ENCODE results near the gene PLAGL2.

The PLAGL2 gene

DNA sequence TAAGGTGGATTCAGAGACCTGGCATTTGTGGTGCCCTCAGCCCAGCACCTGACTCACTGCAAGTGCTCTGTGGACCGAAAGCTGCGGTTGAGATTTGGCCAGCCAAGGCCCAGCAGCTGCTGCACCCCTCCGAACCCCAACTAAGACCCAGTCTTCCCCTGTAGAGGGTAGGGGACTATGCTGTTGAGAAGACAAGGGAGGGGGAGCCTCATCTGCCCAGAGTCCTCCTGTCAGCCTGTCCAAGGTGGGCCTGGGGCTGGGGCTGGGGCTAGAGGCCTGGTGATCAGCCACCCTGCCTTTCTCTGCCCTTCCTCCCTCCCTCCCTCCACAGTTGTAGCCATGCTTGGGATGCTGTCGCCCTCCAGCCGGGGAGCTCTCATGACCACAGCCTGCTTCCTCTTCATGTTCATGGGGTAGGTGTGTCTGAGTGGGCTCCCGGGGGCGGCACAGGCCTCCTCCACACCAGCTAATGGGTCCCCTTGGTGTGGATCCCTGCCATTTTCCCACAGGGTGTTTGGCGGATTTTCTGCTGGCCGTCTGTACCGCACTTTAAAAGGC, 57.2 kb downstream of the PLAGL2 start:
- DNase-seq (ENCODE audit: low spot score): no peak

GRCh38 chr20:32149566-32150170, 57.9 kb downstream of the PLAGL2 start:
- DNase-seq (ENCODE audit: low spot score): no peak

DNA sequence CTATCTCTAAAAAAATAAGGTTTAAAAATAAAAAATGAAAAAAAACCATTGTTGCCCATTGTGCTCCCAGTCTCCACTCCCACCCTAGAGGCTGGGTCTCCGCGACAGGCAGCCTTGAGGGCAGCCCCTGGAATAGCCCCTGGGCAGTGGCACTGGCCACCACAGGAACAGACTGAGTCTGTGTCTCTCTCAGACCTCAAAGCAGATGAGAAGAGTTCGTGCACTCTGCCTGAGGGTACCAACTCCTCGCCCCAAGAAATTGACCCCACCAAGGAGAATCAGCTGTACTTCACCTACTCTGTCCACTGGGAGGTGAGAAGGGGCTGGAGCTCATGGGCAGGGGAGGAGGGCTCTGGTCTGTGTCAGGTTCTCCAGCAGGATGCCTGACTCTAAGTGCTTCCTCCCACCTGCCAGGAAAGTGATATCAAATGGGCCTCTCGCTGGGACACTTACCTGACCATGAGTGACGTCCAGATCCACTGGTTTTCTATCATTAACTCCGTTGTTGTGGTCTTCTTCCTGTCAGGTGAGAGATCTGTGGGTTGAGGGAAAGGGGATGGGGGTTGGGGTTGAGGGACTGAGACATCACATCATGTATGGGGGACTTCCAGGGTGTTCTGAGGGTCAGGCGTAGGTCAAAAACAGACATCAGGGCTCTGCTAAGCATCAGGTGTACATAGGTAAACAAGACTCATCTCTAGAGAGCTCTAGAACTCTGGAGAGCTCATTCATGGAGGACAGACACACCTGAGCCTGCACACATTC, 62.5 kb downstream of the PLAGL2 start:
- DNase-seq (ENCODE audit: low spot score): no peak

- no peak for DNase-seq (ENCODE audit: low spot score)
Observed at GRCh38 chr20:32142991-32143390, 64.6 kb downstream of the PLAGL2 start.

Data from HuH-7 (cell line).